Measurements from ENCODE around the gene CST1.
"Not testable (repeated sequence)": the region's sequence is repeated elsewhere in the genome, so short reads cannot be mapped to it uniquely, and the experiment has no call there.

CST1 gene

DNA sequence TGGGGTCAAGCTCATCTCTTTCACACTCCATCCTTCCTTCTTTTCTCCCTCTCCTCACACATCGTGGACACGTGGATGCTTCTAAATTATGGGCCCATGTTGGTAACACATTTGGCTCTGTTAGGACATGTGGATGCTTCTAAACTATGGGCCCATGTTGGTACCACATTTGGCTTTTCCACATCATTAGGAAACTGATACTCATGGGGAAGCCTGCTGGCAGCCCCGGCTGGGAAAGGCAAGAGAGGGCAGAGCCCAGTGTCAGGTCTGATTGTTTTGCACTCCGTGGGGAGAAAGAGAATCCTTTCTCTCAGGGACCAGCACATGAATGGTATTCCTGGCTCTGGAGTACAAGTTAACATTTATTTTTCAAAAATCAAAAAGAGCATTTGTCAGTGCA is 4.0 kb upstream of the CST1 start:
- DNase-seq: no peak

DNA sequence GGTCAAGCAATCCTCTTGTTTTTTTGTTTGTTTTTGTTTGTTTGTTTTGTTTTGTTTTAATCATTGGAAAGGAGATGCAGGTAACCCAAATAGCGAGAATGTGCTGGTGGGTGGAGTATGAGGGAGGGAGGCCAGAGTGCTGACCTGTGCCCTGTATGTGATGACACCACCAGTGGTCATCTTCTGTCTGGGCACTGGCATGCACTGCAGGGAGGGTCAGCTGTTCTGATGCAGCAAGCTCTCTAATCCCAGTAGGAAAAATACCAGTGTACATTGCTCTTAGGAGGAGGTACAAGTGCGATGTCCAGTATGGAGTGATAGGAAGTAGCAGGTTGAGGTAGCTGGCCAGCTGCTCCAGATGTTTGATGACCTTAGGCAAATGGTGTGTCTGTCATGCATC is 2.9 kb upstream of the CST1 start:
- DNase-seq: no peak

DNA sequence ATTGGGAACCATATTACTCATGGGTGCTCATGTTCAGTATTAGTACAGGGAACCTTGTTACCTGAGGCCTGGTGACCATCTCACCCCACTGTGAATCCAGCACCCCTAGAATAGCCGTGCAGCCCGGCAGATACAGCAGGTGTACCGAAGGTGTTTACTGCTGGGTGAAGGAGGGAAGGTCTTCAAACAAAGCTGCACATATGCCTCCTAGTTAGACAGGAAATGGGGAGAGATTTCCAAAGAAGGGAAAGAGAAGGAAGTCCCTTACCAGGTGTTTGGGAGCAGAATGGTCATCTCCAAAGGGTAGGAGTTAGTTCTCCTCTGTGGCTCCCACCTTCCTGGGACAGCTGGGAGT is 2.4 kb upstream of the CST1 start:
- no peak for DNase-seq

DNA sequence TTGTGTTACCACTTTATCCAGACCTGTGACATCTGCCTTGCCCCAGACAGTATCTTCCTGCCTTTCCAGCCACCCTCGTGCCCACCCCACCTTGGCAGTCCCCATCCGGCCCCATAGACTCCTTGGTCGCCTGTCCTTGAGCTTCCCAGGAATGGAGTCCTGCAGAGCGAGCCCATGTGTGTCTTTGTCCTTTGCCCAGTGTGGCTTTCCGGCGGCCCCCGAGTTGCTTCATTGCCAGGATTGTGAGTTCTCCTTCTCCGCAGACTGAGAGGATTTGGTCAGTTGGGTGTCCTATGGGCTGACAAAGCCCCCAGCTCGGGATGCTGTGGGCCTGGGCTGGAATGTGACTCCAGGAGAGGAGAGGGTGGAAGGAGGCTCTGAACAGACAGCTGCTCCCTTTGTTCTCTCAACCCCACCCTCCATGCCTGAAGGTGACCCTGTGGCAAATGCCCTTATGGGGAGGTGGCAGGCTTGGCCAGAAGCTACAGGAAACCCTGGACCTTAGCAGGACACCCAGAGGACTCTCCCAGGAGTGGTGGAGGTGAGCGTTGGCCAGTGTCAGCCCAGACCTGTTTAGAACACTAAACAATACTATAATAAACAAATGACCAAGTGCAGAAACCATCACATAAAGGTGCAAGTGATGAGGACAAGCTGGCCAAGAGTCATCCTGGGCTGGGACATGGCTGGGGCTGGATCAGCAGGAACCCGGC is 1.9 kb upstream of the CST1 start:
- DNase-seq: no peak

DNA sequence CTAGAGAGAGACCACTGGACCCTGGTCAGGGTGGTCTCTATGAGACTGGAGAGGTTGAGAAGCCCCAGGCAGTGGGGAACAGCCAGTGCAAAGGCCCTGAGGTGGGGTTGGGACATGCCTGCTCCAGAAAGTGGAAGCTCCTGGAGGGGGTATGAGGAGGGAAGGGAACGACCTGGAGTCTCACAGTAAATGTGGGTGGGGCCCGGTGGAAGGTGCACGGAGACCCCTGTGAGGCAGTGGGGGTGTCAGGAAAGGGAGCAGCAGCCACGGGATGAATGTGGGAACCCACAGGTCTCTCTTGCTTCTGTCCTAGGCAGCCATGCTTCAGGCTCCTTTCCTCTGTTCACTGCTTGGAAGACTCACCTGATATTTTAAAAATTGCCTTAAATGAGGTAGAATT is 1.3 kb upstream of the CST1 start:
- no peak for DNase-seq

DNA sequence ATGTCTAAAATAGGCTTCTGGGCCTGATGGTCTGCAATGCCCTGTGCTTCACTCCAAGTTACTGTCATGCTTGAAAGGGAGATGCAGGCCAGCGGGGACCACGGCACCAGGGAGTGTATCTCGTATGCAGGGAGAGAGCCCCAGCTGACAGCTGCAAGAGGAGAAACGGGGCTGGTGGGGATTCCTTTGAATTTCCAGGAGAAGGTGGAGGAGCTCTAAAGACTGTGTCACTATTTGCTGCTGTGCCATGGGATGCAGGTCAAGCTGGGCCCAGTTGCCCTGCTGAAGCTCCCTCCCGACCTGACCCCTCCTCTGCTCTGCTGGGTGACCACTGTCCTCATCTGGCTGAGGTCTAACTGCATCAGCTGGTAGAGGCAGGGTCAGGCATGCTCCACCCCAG is 989 bp downstream of the CST1 start:
- no peak for DNase-seq

DNA sequence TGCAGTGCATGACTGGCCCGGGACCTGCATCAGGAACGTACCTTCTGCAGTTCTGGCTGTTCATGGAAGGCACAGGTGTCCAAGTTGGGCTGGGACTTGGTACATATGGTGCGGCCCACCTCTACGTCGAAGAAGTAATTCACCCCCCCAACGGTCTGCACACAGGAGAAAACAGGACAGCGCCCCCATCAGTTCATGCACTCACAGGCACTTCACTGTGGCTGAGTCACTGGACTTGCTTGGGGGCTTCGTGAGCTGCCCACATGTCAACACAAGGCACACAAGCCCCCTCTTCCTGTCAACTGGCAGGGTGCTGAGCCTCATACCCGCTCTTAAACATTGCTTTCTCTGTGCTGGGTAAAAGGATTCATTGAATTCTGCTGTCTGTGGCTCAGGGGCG is 1.8 kb downstream of the CST1 start:
- DNase-seq: not testable (repeated sequence)

DNA sequence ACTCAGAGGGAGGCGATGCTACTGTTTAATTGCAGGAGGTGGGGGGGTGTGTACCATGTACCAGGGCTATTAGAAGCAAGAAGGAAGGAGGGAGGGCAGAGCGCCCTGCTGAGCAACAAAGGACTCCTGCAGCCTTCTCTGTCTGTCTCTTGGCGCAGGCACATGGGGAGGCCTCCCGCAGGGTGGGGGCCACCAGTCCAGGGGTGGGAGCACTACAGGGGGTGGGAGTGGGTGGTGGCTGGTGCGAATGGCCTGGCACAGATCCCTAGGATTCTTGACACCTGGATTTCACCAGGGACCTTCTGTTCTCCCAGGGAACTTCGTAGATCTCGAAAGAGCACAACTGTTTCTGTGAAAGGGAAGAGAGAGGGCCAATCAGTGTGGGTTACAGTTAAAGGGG is 3.2 kb downstream of the CST1 start:
- not testable (repeated sequence) for DNase-seq

DNA sequence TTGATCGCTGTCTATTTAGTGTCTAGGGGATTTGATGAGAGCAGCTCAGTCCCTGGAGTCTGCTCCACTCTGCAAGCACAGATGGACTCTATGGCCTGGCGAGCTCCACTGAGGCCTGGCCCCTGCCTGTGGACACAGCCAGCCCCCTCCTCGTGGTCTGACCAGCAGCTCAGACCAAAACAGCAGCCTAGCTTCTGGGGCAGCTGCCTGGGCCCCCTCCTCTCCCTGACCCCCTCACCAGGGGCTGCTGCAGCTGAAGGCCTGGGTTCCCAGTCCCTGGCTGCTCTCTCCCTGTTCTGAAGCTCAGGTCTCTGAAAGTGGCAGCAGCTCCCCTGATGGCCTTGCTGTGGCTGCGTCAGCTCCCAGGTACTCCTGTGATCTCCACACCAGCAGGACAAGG is 3.6 kb downstream of the CST1 start:
- not testable (repeated sequence) for DNase-seq

DNA sequence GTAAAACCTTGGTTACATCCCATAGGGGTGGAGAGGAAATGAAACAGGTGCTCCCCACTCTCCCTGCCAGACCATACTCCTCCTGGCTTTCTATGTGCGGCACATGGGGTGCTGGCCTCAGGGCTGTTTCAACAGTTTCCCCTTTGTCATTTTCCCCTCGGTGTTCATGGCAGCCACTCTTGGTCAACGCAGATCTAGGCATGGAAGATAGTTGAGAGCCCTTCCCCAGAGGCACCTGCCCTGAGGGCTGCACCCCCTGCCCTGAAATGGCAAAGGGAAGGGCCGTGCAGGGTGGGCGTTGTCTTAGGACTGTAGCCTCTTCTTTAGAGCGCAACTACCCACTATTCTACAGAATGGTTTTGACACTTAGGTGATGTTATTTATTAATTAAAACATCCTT is 4.4 kb downstream of the CST1 start:
- no peak for DNase-seq

DNA sequence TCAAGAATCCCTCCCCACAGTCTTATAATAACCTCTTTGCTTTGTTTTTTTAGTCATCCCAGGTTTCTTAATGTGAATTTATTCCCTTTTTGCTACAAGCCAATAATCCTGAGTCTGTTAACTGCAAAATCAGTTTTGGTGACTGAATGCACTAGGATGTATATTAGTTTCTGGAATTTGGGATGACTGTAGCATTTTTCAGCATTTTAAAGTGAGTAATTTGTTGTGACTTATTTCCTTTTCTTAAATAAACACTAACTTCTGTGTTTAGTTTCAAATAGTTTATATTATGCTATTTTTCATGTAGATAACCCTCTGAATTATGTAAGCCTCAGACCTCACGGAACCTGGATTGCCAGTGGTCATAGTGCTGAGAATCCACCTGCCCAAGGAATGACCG is 5.5 kb downstream of the CST1 start:
- no peak for DNase-seq

DNA sequence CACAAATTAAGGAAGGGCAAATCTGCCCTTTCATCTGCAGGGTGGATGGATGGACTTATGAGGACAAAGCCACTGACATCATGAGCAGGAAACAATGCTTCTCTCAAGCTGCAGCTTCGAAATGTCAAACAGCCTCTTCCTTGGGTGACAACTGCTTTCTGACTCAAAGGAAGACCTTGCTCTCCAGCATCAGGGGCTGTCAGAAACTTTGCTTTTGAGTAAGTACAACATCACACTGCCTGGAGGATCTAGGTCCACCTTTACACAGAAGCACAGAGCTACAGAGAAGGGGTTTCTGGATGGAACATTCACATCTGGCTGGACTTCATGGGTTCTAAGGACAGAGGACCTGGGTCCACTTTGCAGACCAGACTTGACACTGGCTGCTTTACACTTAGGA is 5.9 kb downstream of the CST1 start:
- DNase-seq: no peak

DNA sequence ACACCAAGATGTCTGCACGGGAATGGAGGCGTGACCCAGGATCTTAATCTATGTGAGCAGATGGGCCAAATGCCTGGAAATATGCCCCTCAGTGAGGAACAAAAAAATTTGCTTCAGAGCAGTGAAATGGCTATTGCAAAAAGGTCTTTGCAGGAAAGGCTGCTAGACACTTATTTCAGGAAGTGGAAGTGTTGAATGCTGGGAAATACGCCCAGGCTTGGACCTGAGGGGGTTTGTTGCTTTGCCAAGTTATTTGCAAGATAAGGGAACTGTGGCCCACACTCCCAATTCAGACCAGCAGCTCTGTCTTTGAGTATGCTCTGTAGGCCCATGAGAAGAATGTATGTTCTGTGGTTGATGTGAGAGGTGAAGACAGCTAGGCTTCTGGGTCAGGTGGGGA is 15.3 kb downstream of the CST1 start:
- DNase-seq: not testable (repeated sequence)

DNA sequence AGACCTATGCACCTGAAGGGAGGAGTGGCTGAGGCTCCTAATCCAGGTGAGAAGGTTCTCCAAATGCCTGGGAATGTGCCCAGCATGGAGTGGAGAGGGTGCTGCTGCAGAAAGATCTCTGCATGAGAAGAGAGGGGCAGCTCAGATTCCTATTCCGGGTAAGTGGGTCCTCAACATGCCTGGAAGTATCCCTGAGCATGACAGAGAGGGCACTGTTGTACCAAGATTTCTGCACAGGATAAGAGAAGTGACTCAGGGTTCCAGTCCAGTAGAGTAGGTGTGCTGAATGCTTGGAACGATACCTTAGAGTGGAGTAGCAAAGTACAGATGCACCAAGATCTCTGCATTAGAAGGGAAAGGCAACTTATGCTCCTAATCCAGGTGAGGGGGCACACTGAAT is 15.8 kb downstream of the CST1 start:
- not testable (repeated sequence) for DNase-seq

DNA sequence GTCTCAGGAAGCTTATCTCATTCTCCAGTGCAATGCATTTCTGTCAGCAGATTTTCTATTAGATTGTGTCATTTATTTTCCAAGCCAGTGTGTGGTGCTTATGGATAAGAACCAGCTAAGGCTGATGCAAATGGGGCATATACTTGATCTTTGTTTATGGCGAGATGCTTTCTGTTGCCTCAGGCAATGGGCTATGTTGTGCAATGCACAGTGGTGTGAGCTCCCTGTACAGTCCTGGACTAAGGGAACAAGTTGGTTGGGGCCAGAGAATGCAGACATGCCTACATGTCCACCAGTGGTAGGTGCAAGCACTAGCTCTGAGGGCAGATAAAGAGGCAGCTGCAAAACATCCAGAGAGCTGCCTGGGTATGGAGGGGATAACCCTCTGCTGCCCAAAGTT is 16.3 kb downstream of the CST1 start:
- DNase-seq: not testable (repeated sequence)

DNA sequence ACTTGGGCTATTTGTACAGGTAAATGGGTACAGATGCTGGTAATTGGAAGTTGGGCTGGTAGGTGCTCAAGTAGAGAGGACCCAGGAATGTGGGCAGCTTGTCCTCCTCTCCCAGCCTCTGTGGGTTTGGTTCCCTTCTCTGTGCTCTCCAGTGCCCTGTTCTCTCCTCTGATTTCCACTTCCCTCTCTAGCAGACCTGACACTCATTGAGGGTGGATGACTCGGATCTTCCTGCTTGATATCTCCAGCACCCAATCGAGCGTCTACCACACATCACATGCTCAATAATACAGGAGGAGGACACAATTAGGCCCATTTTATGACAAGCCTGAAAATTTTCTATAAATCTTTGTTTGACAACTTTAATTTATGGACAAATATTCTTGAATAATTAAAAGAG is 23.7 kb downstream of the CST1 start:
- DNase-seq: no peak

DNA sequence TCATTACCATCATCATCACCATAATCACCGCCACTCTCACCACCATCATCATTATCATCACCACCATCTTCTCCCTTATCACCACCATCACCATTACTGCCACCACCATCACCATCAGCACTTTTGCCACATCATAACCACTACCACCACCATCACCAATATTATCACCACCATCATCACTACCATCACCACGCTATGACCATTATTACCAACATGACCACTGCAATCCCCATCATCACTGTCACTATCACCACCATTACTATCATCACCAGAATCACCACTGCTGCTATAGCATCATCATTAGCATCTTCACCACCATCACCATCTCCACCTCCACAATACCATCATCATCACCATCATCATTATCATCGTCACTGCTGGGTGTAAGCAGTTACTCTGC is 25.6 kb downstream of the CST1 start:
- no peak for DNase-seq

DNA sequence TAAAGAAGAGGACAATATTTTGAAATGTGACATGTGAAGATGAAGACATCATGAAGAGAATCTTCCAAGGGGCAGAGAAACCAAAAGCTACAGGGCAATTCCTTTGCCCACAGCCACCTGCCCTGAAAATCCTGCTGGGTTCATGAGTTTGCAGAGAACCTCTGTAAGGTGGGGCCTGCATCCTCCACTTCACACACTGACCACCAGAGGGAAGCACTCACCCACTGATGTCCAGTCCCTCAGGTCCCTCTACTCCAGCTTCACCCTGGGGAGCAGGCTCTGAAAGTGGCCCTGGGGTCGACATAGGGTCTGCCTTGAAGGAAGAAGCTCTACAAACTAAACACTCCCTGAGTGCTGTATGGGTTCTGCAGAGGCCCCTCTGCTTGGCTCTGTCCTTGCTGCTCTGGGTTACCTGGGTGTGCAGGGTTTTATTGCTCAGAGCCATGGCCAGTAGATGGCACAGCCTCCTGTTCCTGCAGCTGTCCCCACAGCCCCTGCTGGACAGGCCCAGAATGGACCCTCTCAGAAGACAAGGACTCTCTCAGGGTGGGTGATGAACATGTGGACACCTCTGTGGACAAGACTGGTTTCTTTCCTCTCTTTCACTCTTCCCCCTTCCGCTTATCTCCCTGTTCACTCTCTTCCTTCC is 27.0 kb downstream of the CST1 start:
- not testable (repeated sequence) for DNase-seq

DNA sequence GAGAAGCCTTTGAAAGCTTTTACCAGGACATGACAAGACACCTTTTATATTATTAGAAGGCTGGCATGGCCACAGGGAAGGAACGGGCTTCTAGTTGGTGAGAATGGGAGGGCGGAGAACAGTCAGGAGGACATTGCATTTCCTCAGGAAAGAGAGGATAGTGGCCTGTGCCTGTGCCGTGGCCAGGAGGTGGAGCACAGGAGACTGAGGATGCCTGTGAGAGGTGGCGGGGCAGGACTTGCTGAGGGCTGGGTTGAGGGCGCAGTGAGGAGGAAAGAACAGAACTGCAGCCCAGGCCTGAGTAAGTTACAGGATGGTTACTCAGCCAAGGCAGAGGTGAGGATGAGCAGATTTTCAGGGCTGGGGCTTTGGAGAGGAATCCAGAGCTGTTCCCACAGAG is 27.9 kb downstream of the CST1 start:
- not testable (repeated sequence) for DNase-seq

DNA sequence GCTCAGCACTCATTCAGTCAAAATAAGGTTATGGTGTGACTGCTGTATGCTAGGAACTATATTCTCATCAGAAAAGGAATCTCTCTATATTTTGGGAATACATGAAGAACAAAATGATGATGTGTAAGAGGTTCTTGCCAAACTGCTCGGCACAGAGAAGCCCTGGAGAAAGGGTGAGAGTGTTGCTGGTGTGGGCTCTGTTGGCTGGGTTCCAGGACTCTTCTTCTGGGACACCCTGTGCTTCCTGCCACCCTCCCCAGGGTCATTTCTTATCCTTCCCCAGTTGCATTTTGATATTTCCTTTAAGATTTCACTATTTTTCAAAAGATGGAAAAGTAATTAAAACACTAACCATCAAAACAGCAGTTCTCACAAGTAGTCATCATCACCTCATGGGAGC is 28.8 kb downstream of the CST1 start:
- no peak for DNase-seq

DNA sequence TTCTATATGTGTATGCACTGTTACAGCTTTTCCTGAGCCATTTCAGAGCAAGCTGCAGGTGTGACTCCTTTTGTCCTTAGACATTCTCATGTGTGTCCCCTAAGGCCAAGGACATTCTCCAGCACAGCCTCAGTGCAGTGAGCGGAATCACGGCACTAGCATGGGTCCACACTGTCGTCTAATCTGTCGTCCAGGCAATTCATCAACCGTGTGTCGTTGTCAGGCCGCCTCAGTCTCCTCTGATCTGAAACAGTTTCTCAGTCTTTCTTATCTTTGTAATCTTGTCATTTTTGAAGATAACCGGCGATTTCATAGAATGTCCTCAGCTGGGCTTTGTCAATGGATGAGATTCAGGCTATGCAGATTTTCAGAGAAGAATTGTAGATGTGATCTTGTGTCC is 31.4 kb downstream of the CST1 start:
- not testable (repeated sequence) for DNase-seq

DNA sequence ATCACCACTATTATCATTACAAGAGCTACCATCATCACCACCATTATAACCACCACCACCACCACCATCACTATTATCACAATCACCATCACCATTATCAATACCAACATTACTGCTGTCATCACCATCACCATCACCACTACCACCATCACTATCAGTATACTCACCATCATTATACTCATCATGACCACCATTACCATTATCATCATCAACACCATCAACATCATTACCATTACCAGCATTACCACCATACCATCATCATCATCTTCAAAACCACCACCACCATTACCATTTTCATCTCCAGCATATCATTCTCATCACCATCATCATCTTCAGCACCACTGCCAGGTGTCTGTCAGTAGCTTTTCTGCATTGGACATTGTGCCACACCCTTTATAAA is 39.0 kb downstream of the CST1 start:
- DNase-seq: not testable (repeated sequence)

DNA sequence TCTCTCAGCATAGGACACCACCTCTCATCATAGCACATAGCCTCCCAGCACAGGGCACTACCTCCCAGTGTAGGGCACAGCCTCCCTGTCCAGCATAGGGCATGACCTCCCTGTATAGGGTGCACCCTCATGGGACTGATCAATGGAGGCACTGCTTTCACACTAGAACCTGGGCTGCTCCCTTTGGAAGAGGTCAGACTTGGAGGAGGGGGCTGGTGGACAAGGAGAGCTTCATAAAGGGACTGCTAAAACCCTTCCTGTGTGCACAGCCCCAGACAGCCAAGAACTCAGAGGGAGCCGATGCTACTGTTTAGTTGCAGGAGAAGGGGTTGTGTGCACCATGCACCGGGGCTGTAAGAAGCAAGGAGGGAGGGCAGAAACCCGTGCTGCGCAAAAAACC is 40.0 kb downstream of the CST1 start:
- no peak for DNase-seq

DNA sequence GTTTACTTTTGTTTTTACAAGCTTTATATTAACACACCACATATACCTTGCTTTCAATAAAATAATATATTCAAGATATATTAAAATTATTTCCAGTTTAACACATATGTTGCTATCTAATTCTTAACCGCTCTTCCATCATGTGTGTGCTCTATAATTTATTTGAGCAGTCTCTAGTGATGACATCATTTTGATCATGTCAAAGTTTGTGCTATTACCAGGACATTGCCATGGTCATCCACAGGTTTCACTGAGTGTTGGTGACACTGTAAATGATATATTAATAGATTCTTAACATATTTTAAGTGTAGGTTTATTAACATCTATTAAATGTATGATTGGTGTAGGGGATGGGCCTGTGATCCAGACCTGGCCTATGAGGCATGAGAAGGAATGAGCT is 44.8 kb downstream of the CST1 start:
- no peak for DNase-seq

DNA sequence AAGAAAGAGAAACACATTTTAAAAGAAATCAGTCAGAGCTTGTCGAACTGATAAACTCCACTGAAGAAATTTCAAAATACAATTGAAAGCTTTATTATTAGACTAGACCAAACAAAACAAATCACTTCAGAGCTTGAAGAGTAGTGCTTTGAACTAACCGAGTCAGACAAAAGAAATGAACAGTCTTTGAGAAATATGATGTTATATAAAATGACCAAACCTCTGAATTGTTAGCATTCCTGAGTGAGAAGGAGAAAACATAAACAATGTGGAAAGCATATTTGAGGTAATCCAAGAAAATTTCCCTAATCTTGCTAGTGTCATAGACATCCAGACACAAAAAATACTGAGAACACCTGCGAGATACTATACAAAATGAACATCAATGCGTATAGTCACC is 48.7 kb downstream of the CST1 start:
- DNase-seq: no peak
